HG02870 (cell line): ENCODE data around the gene TEPSIN.
A peak's percentile ranks its signal among the peaks of the same experiment; 100 is the strongest.

Experiments used
- ATAC-seq: cut with Tn5 transposase; IDR thresholded peaks from one replicate; pipeline ENCODE4 v1.9.1; 2021; ENCODE audit warnings: mild to moderate bottlenecking, moderate library complexity; ENCODE audit not compliant: unreplicated experiment

Gene TEPSIN

DNA sequence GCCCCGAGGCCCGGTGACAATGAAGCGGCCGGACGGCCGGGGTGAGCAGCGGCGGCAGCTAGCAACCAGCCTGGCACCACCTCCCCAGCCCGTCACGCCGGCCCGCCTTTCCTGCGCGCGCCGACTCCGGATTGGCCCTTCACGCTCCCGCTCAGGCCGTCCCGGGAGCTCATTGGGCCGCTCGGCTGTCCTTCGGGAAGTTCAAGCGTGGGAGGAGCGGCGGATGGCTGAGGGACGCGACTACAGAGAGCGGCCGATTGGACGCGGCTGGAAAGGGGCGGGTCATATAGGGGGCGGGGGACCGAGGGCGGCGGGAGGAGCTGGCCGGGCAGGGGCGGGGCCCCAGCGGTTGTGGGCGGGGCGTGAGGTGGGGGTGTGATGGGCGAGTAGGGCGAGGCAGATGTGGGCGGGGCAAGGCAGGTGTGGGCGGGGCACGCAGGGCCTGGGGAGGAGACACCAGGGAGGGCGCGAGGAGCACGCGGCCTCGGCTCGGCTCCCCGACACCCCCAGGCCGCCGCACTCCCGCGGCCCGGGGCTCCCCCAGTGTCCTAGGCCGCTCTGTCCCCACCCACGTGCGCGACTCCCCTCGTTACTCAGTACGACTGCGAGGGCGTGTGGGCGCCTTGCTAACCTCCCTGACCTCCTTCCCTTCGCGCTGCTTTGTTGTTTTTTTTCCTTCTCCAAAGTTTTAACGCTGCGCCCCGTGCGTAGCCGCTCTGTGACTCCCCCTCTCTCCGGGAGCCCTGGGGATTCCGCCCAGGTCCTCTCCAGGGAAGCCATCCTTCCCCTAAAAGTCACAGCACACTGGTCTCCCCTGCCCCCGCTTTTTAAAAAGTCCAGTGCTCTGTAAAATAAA is 15.7 kb downstream of the TEPSIN start, which contains the start of gene CEP131:
Gene CEP131, minus strand, starts transcription at position 60 of the 856 bp plus-strand sequence. CDS start 2,909 bp downstream, outside the sequence.
- peak; percentile 92 for ATAC-seq

DNA sequence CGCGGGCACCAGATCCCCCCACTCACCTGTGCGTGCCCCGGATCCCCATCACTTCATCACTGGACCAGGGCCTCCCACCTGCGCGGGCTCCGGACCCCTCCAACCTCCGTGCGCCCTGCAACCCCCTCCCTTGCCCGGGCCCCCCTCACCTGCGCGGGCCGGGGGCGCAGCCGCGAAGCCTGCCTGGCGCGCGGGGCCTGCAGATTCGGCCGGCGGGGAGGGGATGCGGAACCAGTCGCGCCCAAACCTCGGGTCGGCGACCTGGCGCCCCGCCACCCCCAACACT is 16.3 kb downstream of the TEPSIN start:
- no peak for ATAC-seq

DNA sequence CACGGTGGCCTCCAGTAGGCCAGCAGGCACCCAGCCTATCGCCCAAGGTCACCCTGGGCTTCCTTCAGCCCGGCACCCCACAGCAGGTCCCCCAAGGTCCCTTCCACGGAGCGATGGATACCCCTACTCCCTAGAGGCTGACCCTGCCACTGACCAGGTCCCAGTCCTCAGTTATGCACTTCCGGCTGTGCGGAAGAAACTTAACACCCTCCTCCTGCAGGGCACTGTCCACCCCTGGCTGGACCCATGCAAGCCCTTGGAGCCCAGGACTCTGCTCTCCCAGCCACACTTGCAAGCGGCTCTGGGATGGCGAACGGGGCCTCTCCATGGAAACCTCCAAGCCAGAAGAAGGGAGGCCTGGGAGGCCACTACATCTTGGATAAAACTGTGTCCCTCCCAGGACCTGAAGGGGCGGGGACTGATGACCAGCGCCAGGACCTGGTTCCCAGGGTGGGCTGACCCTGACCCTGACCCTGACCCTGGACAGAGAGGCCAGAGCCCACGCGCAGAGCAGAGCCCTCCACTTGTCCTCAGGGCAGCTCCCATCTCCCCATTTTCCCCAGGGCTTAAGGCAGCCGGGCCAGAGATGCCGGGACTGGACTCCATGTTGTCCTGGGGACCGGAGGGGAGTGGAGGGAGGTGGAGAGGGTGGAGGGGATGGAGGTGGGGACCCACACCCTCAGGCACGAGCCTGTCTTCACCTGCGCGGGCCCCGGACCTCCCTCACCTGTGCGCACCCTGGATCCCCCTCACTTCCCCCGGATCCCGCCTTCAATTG is 16.8 kb downstream of the TEPSIN start:
- ATAC-seq: no peak

DNA sequence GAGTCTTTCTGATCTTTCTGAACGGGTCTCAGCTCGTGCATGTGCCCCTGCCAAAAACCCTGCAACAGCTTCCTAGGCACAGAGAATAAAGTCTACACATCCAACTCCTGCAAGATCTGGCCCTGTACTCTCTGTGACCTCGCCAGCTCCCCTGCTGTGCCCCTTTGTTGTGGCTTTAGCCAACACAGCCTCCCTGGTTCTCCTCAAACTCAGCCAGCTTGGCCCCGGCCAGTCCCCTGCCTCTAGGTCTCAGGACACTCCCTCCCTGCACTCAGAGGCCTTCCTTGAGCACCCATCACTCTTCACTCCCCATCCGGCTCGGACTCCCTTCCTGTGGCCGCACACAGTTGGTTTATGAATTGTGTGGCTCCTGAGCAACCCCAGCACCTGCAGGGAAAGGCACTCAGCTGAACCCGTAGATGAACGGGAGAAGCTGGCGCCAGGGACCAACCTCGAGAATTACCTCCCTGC is 17.4 kb downstream of the TEPSIN start:
- ATAC-seq: no peak

DNA sequence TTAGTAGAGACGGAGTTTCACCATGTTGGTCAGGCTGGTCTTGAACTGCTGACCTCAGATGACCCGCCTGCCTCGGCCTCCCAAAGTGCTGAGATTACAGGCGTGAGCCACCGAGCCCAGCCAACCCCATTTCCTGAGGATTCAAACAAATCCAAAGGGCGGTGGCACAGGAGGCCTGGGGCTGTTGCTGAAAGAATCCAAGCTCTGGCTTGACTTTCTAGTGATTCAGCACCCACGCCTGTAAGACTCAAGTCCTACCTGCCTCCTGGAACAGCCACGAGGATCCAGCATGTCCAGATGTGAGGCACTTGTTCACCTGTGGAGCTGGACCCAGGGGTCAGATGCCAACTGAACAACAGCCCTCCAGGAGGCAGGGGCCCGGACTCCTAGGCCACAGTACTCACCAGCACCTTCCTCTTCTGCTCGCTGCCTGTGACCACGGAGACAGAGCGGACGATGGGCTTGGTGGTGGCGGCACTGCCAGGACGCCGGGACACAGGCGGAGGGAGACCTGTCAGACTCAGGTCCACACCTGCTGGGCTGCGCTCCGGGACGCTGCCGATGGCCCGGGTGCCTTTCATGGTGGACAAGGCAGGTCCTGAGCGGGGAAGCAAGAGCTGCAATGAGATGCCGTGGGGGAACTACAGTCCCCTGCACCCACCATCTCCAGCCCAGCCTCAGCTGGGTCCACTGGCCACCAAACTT is 19.2 kb downstream of the TEPSIN start:
- ATAC-seq: no peak

DNA sequence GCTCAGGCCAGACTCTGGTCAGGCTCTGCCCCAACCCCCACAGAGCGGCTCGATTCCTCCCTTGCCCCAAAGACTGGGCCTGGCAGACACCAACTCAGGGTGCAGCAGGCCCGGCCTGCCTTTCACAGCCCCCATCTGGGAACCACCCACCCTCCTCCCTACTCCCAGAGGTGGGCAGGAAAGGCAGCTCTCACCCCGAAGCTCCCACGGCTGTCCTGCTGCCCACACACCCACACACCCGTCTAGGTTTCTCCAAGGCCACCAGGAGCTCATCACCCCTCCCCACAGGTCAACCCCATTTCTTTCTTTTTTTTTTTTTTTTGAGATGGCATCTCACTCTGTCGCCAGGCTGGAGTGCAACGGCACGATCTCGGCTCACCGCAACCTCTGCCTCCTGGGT is 19.9 kb downstream of the TEPSIN start:
- no peak for ATAC-seq

DNA sequence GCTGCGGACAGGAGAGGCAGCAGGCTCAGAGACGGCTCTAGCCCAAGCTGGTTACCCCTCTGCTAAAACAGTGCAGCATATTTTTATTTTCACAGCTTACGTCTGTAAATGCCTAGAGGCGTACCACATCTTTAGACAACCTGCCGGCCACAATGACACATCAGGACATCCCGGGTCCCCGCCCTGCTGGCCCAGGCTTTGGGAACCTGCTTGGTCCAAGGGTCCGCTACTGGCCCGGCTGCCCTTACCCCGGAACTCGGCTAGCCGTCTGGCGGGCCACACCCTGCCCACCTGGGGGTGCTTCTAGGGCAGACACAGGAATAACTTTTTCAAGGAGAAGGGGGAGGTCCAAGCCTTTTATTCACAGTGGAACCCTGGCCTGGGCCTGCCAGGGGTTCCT is 20.4 kb downstream of the TEPSIN start:
- ATAC-seq: no peak

DNA sequence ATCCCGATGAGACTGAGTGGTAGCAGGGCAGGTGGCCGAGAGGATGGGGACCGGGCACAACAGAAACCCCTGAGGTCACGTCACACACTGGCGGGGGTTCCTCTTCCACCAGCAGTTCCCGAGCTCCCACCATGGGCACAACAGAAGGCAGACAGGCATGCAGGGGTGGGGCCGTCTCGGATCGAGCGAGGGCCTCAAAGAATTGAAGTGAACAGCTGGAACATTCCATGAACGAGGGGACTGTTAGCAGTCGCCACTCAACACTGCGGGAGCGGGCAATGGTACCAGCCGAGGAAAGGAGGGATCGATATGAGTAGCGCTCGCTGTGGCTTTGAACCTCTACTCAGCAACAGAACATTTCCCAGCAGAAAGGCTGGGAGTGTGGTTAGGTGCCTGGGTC is 21.4 kb downstream of the TEPSIN start:
- ATAC-seq: no peak

DNA sequence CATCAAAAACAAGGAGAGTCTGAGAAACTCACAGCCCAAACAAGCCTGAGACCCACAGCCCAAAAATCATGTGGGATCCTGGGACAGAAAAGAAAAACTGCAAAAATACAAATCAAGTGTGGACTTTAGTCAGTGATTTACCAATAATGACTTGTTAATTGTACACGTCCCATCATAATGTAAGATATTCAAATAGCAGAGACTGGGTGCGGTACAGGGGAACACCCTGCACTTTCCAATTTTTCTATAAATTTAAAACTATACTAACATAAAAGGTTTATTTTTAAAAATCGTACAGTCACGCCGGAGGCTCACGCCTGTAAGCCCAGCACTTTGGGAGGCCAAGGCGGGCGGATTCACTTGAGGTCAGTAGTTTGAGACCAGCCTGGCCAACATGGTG is 24.9 kb downstream of the TEPSIN start:
- ATAC-seq: no peak

DNA sequence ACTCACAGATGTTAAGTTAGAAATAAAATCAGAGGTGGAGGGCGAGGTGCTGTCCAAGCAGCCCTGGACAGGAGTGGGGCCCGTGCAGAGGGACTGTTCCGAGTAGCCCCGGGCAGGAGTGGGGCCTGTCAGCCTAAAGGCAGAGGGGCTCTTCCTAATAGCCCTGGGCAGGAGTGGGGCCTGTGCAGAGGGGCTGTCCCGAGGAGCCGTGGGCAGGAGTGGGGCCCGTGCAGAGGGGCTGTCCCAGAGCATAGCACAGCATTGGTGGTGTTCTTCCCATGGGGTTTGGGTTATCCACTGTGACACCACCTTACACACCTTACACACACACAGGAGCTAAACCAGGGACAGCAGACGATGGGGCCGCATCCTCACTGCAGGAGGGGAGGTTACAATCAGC is 26.5 kb downstream of the TEPSIN start:
- ATAC-seq: no peak

DNA sequence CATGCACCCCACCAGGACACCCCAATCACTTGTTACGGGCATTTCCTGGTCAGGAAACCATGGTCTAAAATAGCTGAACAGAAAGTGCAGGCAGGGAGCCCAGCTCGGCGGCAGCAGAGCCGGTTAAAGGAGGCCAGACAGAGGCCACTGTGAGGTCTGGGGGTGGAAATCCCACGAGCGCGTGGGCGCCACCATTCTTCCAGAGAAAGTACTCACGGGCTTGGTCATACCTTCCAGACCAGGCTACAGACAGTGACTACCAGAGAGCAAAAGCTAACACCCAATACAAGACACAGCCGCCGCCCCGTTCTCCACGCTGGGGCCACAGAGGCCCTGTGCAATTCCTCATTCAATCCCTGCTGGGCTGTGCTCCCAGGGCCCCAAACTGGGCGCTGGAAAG is 28.0 kb downstream of the TEPSIN start:
- no peak for ATAC-seq

DNA sequence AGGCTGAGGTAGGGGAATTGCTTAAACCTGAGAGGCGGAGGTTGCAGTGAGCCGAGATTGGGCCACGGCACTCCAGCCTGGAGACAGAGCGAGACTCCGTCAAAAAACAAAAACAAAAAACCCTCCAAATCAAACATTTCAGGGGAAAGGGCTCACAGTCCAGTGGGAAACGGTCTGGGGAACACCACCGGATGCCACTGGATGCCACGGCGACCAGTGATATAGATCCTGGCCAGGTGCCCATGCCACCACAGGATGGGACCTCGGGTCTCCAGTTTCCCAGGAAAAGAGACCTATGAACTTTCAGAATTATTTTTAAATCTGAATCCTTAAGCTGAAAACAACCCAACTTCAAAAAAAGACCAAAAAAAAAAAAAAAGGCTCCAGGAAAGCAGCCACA is 28.4 kb downstream of the TEPSIN start:
- no peak for ATAC-seq

DNA sequence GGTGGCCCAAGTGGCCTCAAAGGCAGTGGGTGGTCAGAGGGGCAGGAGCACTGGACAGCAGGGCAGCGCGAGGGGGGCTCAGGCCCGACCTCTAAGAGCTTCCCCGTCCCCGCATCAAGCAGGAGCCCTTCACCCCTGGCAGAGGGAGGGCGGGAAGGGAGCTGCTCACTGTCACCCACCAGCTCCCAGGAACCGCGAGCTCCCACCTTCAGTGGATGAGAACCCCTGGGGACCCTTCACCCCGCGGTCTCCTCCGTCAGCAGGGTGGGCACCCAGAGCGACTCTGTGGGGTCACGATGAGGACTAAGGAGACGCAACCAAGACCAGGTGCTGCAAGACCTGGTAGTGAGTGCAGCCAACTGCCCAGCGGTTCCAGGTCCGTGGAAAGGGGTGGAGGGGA is 29.7 kb downstream of the TEPSIN start:
- no peak for ATAC-seq

DNA sequence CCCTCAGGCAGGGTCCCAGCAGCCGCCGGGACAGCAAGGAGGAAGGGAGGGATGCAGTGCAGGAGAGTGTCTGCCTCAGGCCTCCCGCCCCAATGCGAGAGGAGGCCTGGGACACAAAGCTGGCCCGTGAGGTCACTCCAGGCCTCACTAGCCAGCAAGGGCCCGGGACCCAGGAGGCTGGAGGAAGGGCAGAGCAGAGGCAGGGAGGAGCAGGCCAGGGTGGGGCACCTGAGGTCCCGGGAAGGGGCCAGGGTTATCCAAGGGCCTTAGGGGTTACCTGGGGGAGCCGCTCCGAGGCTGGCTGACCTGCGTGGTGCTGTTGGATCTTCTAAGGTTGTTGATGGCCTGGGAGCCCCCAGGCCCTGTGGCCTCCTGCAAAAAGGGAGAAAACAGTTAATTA is 30.2 kb downstream of the TEPSIN start:
- no peak for ATAC-seq

DNA sequence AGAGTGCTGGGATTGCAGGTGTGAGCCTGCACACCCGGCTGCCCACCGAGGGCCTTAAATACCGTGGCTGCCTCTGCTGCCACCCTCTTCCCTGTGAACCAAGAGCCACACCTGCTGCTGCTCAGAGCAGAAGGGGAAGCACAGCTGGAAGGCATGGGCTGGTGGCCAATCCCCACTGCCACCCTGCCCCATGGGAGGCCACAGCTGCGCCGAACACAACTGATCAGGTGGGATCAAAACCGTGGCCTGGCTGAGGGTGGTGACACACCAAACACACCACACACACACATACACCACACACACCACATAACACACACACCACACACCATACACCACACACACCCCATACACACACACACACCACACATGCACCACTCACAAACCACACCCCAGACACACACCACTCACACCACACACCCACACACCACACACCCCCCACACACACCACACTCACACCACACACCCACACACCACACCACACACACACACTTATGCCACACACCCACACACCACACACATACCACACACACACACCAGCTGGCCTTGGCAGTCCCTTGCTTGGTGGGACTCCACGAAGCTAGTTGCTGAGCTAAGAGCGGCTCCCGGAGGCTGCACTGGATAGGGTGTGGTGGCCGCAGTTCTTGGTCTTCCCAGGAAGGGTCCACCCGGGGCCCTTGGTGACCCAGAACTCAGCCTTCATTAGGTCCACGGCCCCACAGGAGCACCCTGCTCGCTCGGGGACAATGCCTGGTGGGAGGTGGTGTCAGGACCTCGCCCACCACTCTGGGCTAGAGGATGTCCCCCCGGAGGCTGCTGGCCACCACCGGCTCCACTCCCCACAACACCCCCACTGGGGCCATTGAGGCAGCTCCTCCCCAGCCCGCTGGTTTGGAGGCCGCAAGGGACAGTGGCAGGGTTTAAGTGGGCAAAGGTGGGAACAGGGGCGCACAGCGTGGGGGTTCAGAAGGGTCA is 31.0 kb downstream of the TEPSIN start:
- ATAC-seq: no peak

DNA sequence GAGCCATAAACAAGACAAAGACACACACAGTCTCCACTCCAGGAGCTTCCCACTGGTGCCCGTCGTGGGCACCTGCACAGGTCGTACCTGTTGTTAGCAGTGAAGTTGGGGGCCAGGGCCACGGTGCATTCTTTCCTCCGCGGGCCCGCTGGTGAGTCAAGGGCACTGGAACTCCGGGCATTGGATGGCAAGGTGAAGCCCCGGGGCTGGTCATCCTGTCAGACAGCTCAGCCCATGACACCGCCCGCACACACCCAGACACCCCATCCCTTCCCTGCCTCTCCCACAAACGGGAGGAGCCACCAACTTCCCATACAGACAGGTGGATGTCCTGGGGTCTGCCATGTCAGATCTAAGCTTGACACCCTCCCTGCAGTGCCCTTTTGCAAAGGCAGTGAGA is 32.2 kb downstream of the TEPSIN start:
- ATAC-seq: no peak

DNA sequence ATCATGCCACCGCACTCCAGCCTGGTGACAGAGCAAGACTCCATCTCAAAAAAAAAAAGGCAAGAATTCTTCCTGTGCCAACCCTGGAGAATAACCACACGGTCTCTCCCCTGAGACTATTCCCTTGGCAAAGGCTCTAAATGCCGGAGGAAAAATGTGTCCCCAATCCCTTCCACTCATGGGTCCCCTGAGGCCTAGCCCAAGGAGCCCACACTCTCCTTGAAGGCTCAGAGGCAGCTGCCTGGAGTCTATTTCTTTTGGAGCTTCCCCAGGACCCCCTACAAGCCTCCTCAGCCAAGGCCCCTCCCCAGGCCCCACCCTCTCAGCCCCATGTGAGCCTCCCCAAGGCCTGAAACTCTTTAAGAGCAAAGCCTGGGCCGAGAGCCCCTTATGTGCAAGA is 32.7 kb downstream of the TEPSIN start:
- ATAC-seq: no peak

DNA sequence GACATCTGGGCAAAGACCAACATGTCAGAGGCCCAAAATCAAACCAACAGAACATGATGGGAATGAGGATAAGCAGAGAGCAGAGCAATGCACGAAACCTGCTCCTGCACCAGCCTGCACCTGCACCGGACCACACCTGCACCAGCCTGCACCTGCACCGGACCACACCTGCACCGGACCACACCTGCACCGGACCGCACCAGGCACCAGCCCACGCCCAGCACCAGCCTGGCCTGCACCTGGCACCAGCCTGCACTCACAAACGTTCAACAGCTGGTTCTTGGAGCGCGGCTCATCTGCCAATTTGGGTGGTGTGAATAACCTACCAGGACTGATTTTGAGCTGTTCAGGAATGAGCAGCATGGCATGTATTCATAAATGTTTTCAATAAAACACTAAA is 34.3 kb downstream of the TEPSIN start:
- ATAC-seq: no peak

DNA sequence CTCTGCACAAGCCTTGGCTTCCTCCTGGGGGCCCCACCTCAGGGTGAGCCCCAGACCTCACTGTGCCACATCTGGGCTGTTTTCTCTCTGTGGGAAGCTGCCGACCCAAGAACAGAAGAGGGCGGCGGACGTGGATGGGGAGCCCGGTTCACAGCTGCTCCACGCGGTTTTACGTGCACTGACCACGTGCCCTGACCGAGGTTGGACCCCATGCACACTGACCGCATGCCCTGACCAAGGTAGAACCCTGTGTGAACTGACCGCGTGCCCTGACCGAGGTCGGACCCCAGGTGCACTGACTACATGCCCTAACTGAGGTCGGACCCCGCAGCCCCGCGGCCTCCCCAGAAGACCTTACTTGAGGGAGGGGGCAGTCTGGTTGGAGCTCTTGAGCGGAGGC is 35.7 kb downstream of the TEPSIN start:
- ATAC-seq: no peak

DNA sequence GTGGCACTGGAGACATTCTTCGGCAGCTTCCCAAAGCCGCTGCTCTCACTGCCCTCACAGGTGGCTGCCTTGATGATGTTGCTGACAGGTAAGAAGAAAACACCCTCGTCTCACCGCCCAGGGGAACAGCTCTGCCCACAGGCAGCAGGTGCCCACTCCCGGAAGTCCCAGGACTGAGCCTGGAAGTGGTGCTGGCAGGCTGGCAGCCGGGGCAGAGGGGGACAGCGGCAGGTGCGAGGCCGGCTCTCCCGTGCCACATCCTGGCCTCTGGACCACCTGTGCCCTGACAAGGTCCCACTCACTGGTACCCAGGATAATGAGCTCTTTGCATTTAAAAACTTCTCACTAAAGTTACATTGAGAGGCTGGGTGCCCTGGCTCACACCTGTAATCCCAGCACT is 36.5 kb downstream of the TEPSIN start:
- no peak for ATAC-seq
